Testis (tissue), 3 donors: ENCODE data around the gene DAZAP1. TPM values are rescaled to one million over a fixed set of nuclear protein-coding genes. Genes with fewer than 3 reads are reported as not detected.

Experiments
- DNase-seq: peaks from one replicate; pipeline ENCODE4 v3.0.0-alpha.2; 2019
- H3K27ac ChIP-seq, 2 donors: fragments of 200-600 bp; sonication (generic); one replicate each; pipeline ENCODE4 v1.5.1; 2019
- H3K27me3 ChIP-seq: fragments of 200-600 bp; sonication (generic); one replicate; pipeline ENCODE4 v1.5.1; 2019
- H3K36me3 ChIP-seq: fragments of 200-600 bp; sonication (generic); one replicate; pipeline ENCODE4 v1.5.1; 2017; ENCODE audit warnings: low read depth; ENCODE audit errors: missing control alignments
- H3K4me1 ChIP-seq: fragments of 200-600 bp; sonication (generic); one replicate; pipeline ENCODE4 v1.5.1; 2019
- H3K4me3 ChIP-seq, 2 donors: fragments of 200-600 bp; sonication (generic); one replicate each; pipeline ENCODE4 v1.5.1; 2017 to 2019
- H3K9me3 ChIP-seq: fragments of 200-600 bp; sonication (generic); one replicate; pipeline ENCODE4 v1.5.1; 2017
- CTCF ChIP-seq, 3 experiments: fragments of 450-650 bp in 2 of 3; fragments of 200-600 bp in 1 of 3; sonication (generic) in 1 of 3; IDR thresholded peaks; one replicate each; pipeline ENCODE4 v1.5.1; 2016 to 2019; ENCODE audit warnings: antibody characterized with exemption in 3 of 3, mild to moderate bottlenecking in 2 of 3, moderate library complexity in 1 of 3
- POLR2A ChIP-seq: fragments of 450-650 bp; IDR thresholded peaks from one replicate; pipeline ENCODE4 v1.6.1; 2017; ENCODE audit warnings: antibody characterized with exemption, mild to moderate bottlenecking, moderate library complexity
- WGBS, 2 donors: methylation state at CpG; one replicate each; pipeline ENCODE4 v1.1.5; 2018; 5-methylcytosine and 5-hydroxymethylcytosine counted together
- intact Hi-C: fragments of 100-400 bp; cut with DNase I; formaldehyde crosslinking; loops from one replicate; pipeline ENCODE4 v1.15.1; 2023; ENCODE audit warnings: low total_unique reads
- polyA plus RNA-seq: library from polyadenylated mRNA; stranded (reverse); fragments of 350-450 nt; fragmentation: Illumina TruSeq; extraction: RNeasy Lipid Tissue Mini Kit (QIAGEN cat#74804); gene quantifications from one replicate; pipeline ENCODE4 v1.2.3, GENCODE V29; 2014; ENCODE audit warnings: low read depth, low replicate concordance; ENCODE audit not compliant: insufficient read depth
- total RNA-seq, 2 donors: library from RNA; depleted of rRNA; stranded (reverse); fragments of >200 nt; gene quantifications; one replicate each; pipeline ENCODE4 v1.2.3, GENCODE V29; 2016

The DAZAP1 gene
- total and polyA plus RNA-seq, 3 donors from 2014 or later, result 97.9 to 215 (median 99.6) TPM

- 17 to 37% methylated on average over 2 to 28 of the region's 28 CpGs for WGBS, 2 donors
- Histone ChIP-seq H3K9me3 (no peaks in the 10 kb centered on the region), H3K36me3 (no peaks in the 10 kb centered on the region), H3K4me1 (peaks cover 18% of the 10 kb centered on the region), H3K27ac (no peak overlapping the region), H3K27me3 (no peaks in the 10 kb centered on the region), H3K4me3 (peak overlapping the region; percentile 26 to 39)
- TF ChIP-seq POLR2A, result no peak
- TF ChIP-seq CTCF (IDR thresholded peaks at IDR 0.05), result no peak
- intact Hi-C loops, result no loop called here
- no peak for DNase-seq
Measured at GRCh38 chr19:1471010-1471514, 63.7 kb downstream of the DAZAP1 start.

- Histone ChIP-seq H3K27me3 (no peaks in the 10 kb centered on the region), H3K9me3 (no peaks in the 10 kb centered on the region), H3K36me3 (no peaks in the 10 kb centered on the region), H3K4me1 (peaks cover 18% of the 10 kb centered on the region), H3K4me3 (no peak overlapping the region), H3K27ac (no peak overlapping the region)
- TF ChIP-seq CTCF (IDR thresholded peaks at IDR 0.05) (peak in 1 of 3 experiments; percentile 15), POLR2A (no peak)
- intact Hi-C loops, result no loop called here
- 49 to 53% methylated on average over 12 to 24 of the region's 24 CpGs for WGBS, 2 donors
- no peak for DNase-seq
Measured at GRCh38 chr19:1471515-1472160, 64.3 kb downstream of the DAZAP1 start.

GRCh38 chr19:1472231-1473084, 65.1 kb downstream of the DAZAP1 start:
- Histone ChIP-seq H3K36me3 (no peaks in the 10 kb centered on the region), H3K4me3 (no peak overlapping the region), H3K9me3 (no peaks in the 10 kb centered on the region), H3K27me3 (no peaks in the 10 kb centered on the region), H3K4me1 (peaks cover 18% of the 10 kb centered on the region), H3K27ac (no peak overlapping the region)
- intact Hi-C loops, result no loop called here
- no peak for DNase-seq
- 69 to 76% methylated on average over 12 to 41 of the region's 44 CpGs for WGBS, 2 donors
- no peak for TF ChIP-seq POLR2A
- no peak for TF ChIP-seq CTCF (IDR thresholded peaks at IDR 0.05)

GRCh38 chr19:1473085-1473851, 65.9 kb downstream of the DAZAP1 start:
- 73 to 88% methylated on average over 13 to 20 of the region's 20 CpGs for WGBS, 2 donors
- Histone ChIP-seq H3K27ac (no peak overlapping the region), H3K4me1 (peaks cover 22% of the 10 kb centered on the region), H3K9me3 (no peaks in the 10 kb centered on the region), H3K27me3 (no peaks in the 10 kb centered on the region), H3K36me3 (no peaks in the 10 kb centered on the region), H3K4me3 (no peak overlapping the region)
- TF ChIP-seq CTCF (IDR thresholded peaks at IDR 0.05) (no peak), POLR2A (no peak)
- DNase-seq, result no peak
- intact Hi-C loops, result no loop called here
